GM18868 (cell line): Measurements from ENCODE around the gene LINGO4.

ENCODE experiments used
- ATAC-seq: cut with Tn5 transposase; IDR thresholded peaks from one replicate; pipeline ENCODE4 v1.9.1; 2021; ENCODE audit warnings: mild to moderate bottlenecking, moderate library complexity; ENCODE audit not compliant: unreplicated experiment

LINGO4 gene

DNA sequence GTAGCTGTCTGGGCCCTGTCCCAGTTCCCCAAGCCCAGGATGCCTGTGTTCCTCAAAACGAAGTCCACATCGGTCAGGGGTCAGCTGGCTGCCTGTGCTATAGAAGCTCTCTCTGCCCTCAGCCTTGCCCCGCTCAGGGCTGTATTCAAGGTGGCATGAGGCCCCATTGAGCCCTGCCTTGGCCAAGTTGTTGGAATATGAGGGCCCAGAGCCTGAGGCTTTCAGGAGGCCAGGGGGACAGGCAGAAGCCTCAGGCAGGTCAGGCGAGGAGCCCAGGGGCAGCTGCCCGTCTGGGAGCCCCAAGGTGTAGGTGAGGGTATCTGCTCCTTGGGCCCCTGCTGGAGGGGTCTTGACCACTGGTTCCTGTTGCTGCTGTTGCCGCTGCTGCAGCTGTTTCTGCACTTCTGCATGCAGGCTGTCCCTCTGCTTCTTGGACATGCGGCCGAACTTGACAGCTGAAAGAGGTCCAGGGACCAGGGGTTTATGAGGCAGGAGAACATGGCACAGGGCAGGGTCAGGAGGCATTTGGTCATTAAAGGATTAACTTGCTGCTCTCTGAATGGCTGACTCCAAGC lies 9.8 kb upstream of the LINGO4 start:
- ATAC-seq, result no peak

DNA sequence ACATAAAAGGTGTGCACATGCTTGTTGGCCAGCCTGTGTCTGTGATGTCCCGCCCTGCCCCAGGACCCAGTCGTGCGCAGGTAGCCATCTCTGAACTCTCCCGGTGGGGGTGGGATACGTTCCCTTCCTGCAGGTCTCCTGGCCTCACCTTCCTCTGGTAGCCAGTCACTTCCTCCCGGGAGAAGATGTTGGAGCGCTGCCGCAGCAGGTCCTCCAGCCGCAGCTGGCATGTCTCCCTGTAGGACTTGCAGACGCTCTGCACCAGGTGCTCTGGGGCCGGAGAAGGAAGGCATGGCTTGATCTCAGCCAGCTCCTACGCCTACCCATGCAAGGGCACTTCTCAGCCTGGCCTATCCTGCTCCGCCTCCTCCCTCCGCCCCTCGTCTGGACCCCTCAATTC lies 9.2 kb upstream of the LINGO4 start:
- ATAC-seq, result no peak

DNA sequence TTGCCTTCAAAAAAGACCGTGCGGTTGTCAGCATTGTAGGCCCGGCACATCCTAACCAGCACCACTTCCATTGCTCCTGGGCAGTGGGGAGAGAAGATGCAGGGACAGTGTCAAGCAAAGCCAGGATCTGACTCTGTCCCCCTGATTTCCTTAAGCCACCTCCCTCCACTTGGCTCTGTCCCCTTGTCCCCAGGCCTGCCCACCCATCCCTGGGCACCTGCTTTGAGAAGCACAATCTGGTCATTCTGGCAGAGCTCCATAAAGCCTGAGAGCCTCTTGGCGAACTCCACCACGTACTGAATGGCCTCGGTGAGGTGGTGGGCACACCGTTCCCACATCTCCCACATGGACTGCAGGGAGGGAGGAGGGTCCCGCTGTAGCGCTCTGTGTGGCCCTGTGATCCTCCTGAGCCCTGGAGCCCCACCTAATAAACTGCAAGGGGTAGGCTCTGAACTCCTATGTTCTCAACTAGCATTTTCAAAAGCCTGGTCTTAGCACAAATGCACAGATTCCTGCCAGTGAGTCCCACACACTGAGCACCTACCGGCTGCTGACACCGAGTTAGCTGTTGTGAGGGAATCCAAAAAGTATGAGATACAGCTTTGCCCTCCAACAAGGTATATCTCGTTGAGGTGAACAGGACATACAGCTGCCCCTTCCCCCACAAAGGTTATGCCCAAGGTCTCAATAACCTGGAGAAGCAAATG lies 8.2 kb upstream of the LINGO4 start:
- ATAC-seq, result no peak

DNA sequence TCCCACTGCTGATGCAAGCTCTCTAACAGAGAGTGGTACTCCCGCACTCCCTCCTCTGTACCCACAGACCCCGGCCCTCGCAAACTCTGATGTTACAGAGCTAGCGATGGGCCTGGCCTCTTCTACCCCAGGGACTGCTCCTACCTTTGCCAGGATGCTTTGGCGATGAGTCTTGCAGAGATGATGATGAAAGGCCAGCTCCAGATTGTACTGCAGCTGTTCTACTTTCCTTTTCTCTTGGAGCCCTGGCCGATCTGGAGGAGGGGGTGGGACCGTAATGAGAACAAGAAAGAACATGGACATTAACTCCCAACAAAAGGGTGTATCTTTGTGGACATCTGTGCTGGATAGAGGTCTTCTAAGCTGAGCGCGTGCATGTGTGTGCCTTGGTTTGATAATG lies 6.0 kb upstream of the LINGO4 start:
- no peak for ATAC-seq

DNA sequence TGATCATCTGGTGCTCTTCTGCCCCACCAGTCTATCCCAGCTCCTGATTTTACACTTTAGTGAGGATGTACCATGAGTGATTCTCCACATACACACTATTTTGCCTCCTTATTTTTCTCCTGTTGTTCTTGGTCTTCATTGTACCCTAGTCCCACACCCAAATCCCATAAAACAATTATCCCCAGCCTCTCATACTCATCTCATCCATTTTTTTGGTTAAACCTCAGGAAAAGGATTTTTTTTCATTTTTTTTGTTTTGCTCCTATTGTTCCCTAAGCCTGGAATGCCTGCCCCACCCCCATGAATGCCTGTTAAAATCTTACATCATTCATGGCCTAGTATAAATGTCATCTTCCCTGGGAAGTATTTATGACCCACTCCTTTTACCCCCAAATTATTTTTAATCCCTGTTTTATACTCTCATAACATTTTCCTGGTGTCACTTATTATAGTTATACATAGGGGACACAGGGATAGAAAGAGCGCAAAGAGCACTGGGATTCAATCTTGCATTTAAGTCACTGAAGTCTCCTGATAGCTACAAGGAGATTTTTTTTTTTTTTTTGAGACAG lies 4.9 kb upstream of the LINGO4 start:
- no peak for ATAC-seq

DNA sequence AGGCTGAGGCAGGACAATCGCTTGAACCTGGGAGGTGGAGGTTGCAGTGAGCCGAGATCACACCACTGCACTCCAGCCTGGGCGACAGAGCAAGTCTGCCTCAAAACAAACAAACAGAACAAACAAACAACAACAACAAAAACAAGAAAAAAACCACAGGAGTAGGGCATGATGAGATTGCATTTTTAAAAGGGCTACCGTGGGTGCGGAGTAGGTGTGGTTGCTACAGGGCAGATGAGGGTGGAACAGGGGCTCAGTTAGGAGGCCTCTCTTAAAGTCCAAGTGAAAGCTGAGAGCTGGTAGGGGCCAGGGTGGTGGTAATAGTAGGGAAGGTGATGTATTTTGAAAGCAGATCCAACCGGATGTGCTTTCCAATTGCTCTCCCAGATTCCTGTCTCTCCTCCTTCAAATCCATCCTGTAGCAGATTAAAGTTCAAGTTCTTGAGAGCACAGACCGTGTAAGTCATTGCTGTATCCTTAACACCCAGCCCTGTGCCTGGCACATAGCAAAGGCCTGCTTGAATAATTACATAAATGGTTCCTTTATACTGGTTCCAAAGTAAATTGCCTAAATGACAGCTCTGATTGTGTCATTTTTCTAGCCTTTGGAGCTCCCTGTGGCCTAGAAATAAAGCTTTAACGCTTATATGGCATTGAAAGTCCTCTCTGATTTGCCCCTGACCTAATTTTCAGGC lies 4.2 kb upstream of the LINGO4 start:
- no peak for ATAC-seq

DNA sequence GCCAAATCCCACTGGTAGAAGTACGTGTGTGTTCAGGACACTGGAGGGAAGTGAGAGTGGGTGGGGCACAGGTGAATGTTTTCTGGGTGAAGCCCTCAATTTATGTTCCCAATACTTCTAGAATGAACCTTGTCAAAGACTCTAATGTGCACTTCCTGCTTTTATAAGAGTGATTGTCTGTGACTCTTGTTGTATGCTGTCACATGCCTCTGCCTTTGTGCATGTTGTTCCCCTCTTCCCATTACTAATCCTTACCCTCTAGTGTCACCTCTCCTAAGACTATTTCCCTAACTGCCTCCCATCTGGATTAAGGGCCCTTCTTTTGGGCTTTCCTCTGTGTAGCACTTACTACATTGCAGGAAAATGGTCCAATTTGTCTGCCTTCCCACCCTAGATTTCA lies 2.5 kb upstream of the LINGO4 start:
- ATAC-seq, result no peak

DNA sequence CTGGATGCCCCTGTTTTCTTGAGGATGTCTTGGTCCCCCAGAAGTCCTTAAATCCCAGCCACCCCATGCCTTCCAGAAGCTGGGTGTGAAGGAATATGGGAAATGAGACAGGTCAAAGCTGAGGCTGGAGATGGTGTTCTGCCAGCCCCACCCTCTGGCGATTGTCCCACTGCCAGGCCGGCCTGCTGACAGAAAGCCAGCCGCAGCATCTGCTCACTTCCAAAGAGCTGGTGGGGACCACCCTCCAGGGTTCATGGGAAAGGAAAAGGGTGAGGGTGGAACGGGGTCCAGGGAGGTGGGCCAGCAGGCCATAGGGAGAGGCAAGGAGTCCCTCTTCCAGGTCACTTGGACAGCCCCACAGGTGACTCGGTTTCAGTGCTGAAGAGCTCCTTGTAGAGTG lies 1.9 kb upstream of the LINGO4 start:
- no peak for ATAC-seq

DNA sequence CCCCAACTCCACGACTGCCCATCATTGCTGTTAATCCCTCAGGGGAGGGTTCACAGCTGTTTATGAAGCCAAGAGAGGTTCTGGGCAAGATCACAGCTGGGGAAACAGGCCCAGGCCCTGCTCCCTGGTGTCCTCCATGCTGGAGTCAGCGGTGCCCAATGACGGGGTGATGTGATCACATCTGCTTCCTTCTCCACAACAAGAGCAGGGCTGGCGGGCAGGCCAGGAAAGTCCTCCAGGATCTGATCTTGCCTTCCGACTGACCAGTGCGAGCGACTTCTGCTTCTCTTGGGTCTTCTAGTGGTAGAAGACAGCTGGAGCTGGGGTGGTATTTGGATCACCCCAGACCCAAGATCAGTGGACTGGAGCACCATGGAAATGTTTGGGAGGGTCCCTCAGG lies 951 bp upstream of the LINGO4 start:
- ATAC-seq, result no peak

DNA sequence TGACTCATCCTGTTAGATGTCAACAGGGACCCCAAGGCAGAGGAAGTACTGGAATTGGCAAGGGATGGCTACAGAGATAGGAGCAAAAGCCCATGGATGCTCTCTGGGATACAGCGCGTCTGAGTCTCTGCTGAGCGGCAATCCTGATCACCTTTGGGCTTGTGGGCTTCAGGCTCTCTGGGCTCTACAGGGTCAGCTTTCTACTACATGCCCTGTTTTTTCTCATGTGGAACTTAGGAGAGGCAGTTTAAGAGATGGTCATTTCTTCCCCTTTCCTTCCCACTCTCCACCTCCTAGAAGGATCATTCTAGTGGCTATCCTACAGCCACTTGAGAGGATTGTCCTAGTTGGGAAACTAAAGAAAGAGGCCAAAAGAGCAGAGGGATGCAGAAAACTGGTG lies 1.3 kb downstream of the LINGO4 start:
- ATAC-seq, result no peak

DNA sequence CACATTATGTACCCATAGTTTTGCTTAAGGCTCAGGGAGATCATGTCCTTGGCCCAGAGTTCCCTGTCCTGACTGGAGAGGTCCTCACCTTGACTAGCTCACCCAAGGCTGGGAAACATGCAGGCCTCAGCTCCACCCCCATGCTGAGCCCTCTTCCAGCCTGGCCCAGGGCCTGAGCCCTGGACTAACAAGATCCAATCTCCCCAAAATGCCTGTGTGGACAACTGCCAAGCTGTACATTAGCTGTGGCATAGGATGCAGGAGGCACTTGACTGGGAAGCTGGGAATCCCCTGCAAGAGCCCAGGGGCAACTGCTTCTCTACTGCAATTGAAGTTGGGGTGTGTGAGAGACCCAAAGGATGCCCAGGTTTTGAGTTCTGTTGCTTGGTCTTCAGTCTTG lies 2.1 kb downstream of the LINGO4 start:
- no peak for ATAC-seq

DNA sequence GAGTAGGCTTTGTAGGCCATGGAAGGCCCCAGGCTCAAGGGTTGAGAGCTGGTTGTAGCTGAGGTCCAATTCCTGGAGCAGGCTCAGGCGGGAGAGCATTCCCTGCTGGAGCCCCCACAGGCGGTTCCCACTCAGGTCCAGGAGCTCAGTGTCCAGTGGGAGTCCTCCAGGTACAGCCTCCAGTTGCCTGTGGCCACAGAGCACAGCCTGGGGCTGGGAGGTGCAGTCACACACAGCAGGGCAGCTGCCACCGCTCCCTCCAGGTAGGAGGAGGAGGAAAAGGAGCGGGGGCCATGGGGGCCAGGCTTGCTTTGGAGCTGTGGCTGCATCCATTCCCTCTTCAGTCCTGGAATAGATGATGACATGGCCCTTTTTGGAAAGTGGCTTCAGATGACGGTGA lies 2.8 kb downstream of the LINGO4 start:
- no peak for ATAC-seq

DNA sequence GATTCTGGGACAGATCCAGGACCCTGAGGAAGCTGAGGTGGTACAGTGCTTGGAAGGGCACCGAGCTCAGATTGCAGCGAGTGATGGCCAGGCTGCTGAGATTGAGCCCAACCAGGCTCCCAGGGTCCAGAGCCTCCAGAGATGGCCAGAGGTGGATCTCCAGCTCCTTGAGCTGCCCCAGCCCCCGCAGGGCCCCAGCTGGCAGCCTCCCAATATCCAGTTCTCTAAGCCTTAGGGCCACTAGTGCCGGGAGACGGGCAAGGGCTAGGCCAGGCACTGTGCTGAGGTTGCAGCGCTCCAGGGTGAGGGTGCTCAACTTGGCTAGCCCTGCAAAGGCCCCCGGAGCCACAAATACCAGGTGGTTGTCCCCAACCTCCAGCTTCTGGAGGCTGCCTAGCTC lies 3.4 kb downstream of the LINGO4 start:
- no peak for ATAC-seq

DNA sequence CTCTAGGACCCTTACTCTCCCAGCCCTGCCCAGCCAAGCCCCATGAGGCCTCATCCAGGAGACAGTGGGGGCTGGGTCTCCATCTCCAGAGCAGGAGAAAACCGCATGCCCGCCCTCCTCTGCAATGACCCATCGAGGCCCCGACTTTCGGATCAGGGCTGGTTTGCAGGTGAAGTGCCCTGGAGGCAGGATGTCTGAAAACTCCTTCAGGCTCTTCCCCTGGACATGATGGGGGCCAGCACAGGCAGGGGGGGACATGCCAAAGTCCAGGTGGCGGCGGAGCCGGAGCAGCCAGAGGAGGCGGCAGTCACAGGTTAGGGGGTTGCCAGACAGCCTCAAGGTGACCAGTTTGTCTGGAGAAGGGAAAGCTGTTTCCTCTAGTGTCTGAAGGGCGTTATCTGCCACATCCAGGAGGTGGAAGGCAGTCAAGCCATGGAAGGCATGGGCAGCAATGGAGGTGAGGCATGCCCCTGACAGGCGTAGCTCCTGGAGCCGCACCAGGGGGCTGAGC lies 3.9 kb downstream of the LINGO4 start:
- no peak for ATAC-seq

DNA sequence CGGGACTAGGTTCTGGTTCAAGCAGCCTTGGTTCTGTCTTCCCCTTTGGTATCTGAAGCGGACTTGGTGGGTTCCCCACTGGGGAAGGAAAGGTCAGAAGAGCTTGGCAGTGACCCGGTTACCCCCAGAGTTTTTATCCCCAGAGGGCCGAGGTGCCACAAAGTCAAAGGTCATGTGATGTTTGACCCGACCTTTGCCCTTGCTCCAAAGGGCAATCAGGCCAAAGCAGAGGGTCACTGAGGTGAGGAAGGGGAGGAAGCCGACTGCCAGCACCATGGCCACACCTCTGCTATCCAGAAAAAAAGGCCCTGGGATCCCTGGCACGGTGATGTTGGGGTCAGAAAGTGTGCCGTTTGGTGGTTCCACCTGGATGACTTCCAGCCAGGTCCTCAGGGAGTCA lies 4.4 kb downstream of the LINGO4 start:
- no peak for ATAC-seq

DNA sequence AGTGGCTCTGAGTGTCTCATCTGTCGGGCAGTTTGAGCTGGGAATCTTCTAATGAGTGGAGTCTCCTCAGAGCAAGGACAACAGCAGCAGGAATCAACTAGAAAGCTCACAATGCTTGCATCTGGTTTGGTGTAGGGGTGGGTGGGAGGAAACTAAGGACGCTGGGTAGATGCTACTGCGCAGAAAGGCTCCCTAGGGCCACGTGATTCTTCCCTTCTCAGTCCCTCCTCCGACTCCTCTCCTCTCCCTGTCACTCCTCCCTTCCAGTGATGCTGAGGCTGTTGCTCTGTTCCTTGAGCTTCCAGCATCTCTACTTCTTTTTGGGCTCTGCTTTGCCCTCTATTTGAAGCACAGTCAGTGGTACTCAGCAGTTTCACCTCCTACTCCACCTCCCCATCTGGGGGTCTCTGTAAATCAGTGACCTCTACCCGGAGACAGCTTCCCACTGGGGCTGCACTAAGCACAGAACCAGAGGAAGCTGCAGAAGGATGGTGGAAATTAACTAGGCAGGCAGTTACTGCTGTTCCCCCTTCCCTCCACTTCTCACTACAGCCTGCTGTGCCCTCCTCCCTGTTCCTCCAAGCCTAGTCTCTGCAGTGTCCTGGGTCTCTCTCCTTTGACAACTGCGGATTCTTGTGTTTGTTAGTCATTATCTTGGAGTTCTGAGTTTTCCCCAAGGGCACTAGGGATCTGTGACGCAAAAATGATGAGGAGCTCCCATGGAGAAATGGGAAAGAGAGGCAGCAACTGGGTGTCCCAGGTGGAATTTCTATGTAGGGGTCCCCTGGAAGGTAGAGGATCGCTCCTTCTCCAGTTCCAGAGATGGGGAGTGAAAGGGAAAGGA lies 5.8 kb downstream of the LINGO4 start:
- no peak for ATAC-seq

DNA sequence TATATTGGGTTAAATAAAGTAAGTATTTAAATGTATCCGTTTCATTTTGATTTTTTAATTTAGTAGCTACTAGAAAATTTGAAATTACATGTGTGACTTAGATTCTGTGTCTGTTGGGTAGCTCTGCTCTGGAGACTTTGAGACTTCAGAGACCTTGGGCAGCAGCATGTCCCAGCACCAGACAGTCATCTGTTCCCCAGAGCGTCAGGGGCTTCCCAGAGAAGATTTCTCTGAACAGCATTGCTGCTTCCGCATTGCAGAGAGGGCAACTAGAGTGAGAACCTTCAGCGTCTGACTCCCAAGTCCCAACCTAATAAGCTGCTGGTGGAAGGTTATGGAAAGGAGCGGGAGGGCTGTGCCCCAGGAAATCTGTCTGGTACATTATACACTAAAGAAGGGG lies 6.6 kb downstream of the LINGO4 start:
- no peak for ATAC-seq

DNA sequence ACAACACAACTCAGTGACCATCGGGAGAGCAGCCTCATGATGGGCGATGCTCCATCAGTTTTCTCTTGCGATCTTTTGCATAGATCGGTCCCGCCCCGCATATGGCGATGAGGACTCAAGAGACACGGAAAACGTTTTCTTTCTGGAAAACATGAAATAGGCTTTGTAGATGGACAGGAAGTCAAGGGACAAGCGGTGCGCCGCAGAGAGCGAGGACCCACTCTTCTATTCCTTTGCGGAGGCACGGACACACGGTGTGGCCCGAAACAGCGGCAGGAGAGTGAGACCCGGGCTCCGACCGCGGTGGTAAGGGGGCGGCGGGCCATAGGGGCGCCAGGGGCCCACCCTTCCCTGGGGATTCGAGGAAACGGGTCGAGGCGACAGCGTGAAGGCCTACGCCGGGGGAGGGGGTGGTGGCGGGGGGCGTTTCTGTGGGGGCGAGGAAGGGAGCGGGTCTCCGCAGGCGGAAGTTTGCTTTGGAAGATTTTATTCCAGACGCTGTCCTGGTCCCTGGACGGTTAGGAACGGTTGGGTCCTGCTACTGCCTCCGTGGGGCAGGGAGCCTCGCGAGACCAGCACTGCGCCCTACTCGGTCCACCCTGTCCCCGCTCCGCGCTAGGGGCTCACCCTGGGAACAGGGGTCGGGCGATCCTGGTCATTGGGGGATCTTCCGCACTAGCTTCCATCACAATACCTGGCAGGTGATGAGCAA lies 14.1 kb downstream of the LINGO4 start:
- ATAC-seq, result no peak

DNA sequence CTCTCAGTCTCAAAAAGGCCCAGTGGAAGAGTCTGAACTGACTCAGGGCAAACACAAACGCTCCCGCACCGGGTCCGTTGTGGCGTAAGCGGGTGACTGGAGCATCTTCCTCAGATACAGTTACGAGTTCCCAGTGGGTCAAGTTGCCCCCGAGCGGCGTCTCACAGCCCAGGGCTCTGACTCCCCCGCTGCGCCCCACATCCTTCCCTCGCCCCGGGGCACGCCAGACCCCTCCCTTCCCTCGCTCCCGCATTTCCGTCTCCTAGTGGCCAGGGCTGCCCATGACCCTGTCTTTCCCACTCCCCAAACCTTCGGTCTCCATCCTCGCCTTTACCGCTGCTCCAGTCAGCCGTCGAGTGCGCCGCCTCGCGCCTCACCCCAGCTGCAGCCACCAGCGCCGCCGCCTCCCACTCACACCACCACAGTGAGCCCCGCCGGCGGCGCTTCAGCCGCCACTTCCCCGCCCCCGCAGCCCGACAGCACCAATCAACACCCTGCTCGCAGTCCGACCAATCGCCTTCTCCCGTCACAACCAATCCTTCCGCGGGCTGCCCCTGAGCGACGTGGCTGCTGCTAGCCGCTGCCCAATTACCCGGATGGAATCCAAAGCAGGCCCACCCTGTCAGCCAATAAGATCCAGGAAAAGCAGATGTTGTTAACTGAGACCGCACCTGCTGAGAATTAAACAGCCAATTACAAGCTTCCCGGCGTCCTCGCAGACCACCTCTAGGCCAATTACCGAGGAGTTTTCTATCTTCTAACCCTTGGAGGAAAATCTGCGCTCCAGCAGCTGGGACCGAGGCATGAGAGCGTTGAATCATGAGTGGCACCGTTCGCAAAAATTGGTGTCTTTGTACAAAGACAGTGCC lies 14.9 kb downstream of the LINGO4 start, which contains the start of gene TDRKH:
TSS of gene TDRKH (minus strand) at position 430 of the 869 bp plus-strand sequence. CDS start 7,478 bp downstream, outside the sequence.
- peak; percentile 98 for ATAC-seq
